D721Med (cell line): ENCODE measurements around the gene HOGA1.
"Not testable (repeated sequence)": the region's sequence is repeated elsewhere in the genome, so short reads cannot be mapped to it uniquely, and the experiment has no call there.

Source experiments
- DNase-seq: peaks from one replicate; pipeline ENCODE4 v3.0.0; 2011; ENCODE audit warnings: low spot score; ENCODE audit not compliant: insufficient read length
- FAIRE-seq: peaks from 2 replicates; lab custom pipeline; 2011; peaks lifted over from hg19 to GRCh38; lab: Jason Lieb, UNC
- CTCF ChIP-seq: IDR thresholded peaks from 2 replicates; pipeline ENCODE4 v1.5.1; 2012; ENCODE audit warnings: mild to moderate bottlenecking, control low read depth; ENCODE audit not compliant: insufficient read depth; ENCODE audit errors: missing control alignments

The HOGA1 gene

GRCh38 chr10:97628228-97628627, 44.0 kb downstream of the HOGA1 start:
- DNase-seq (no peak), FAIRE-seq (no peak)
- TF ChIP-seq CTCF, result no peak

DNA sequence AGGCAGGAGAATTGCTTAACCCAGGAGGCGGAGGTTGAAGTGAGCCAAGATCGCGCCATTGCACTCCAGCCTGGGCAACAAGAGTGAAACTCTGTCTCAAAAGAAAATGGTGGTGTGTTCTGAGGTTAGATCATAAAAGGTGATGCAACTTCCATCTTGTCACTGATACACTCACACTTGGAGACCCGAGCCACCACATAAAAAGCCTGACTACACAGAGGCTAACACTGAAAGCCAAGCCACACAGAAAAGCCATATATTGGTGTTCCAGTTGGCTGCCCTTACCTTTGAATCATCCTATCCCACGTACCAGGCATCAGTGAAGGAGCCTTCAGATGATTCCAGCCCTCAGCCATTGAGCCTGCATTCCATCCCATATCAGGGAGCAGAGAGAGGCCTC, 45.1 kb downstream of the HOGA1 start:
- no peak for DNase-seq
- FAIRE-seq, result no peak
- TF ChIP-seq CTCF, result no peak

- TF ChIP-seq CTCF, result no peak
- FAIRE-seq, result no peak
- no peak for DNase-seq
These were observed 46.9 kb downstream of the HOGA1 start for GRCh38 chr10:97631098-97631497.

DNA sequence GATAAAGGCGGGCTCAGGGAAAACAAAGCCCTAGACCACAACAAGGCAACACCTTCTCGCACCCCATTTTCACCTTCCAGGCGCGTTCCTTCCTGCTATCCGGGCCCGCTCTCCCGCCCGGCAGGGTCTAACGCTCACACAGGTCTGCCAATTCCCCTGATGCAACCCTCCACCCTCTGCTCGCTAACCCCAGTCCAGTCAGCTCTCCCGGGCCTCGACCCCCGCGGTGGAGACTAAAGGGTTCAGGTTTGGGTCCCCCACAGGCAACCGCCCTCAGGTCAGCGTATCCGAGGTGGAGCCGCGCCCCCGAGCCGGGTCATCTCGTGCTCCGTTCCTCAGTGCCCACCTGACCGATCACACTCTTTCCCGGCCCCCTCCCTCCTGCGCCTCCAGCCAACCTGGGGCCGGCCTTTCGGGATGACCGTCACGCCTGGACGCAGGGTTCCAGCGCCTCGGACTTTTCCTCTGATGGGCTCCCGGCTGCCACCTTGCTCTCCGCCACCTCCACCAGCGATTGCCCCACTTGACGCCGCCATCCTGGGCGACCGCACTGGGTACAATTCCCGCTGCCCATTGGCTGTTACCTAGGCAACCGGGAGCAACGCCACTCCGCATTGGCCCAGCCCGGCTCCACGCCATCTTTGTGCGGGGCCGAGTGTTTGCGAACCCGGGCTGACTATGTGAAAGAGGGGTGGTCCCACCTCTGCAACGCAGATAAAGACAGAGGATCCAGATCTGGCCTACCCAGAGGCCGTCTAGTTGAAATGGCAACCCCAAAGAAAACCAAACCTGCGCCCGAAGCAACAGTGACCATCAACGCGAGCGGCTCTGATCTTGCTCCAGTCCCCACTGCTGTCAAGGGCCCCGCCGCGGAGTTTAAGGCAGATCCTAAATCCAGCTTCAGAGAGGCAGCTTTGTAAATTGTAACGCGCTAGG, 49.0 kb downstream of the HOGA1 start, which contains the start of gene MORN4:
Gene MORN4 (minus strand): TSS at position 552 of the 936 bp plus-strand sequence. CDS start 13,847 bp downstream, outside the sequence.
- no peak for TF ChIP-seq CTCF
- DNase-seq, result peak; percentile 58
- no peak for FAIRE-seq

- DNase-seq, result no peak
- no peak for FAIRE-seq
- no peak for TF ChIP-seq CTCF
These were observed 49.7 kb downstream of the HOGA1 start for GRCh38 chr10:97633921-97634320.

DNA sequence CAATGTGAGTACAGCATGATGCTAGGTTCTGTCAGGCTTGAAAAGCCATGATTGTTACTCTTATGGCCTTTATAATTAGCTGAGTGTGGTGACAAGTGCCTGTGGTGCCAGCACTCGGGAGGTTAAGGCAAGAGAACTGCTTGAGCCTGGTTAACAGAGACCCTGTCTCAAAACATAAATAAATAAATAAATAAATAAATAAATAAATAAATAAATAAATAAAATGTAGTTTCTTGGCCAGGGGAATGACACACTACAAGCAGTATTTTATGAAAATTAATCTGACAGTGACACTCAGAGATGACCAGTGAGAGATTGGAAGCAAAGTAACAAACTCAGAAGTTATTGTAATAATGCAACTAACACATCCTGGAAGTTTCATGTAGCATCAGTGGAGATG, 51.4 kb downstream of the HOGA1 start:
- no peak for FAIRE-seq
- no peak for TF ChIP-seq CTCF

DNA sequence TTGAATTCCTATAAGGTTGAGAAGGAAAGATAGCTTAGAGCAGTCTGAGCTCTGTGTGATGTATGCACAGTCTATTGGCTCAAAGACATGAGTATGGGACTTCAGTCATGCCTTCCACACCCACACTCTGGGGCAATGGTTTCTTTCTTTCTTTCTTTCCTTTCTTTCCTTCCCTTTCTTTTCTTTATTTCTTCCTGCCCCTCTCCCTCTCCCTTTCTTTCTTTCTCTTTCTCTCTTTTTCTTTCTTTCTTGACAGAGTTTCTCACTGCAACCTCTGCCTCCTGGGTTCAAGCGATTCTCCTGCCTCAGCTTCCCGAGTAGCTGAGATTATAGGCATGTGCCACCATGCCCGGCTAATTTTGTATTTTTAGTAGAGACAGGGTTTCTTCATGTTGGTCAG, 54.9 kb downstream of the HOGA1 start:
- not testable (repeated sequence) for DNase-seq, FAIRE-seq

More for the DNA sequence above, 51.4 kb downstream of the HOGA1 start:
- DNase-seq, result no peak
